NCI-H82 treated with DMSO at 0.1 percent for 48 hours (cell line): ENCODE measurements around the gene HDAC4.

Source experiments
- DNase-seq: peaks from one replicate; lab custom pipeline; 2025; ENCODE audit not compliant: unreplicated experiment; lab: John Stamatoyannopoulos, UW

Gene HDAC4

GRCh38 chr2:239259603-239260298, 141.1 kb downstream of the HDAC4 start:
- DNase-seq, result no peak

- DNase-seq, result no peak
These were observed 141.6 kb downstream of the HDAC4 start for GRCh38 chr2:239259173-239259572.

- no peak for DNase-seq
These were observed 142.6 kb downstream of the HDAC4 start for GRCh38 chr2:239258248-239258647.

GRCh38 chr2:239257511-239257937, 143.3 kb downstream of the HDAC4 start:
- DNase-seq, result no peak

GRCh38 chr2:239256350-239256743, 144.5 kb downstream of the HDAC4 start:
- no peak for DNase-seq

GRCh38 chr2:239255628-239256349, 145.0 kb downstream of the HDAC4 start:
- no peak for DNase-seq

GRCh38 chr2:239255218-239255617, 145.6 kb downstream of the HDAC4 start:
- DNase-seq, result no peak

- no peak for DNase-seq
These were observed 147.0 kb downstream of the HDAC4 start for GRCh38 chr2:239253701-239254436.

- no peak for DNase-seq
These were observed 147.6 kb downstream of the HDAC4 start for GRCh38 chr2:239253264-239253663.

- DNase-seq, result no peak
These were observed 148.0 kb downstream of the HDAC4 start for GRCh38 chr2:239252801-239253200.

- no peak for DNase-seq
These were observed 148.4 kb downstream of the HDAC4 start for GRCh38 chr2:239252393-239252792.

GRCh38 chr2:239251971-239252370, 148.8 kb downstream of the HDAC4 start:
- DNase-seq, result no peak

- no peak for DNase-seq
These were observed 150.4 kb downstream of the HDAC4 start for GRCh38 chr2:239250216-239251081.

- no peak for DNase-seq
These were observed 151.0 kb downstream of the HDAC4 start for GRCh38 chr2:239249776-239250175.

- no peak for DNase-seq
These were observed 151.8 kb downstream of the HDAC4 start for GRCh38 chr2:239249048-239249447.

GRCh38 chr2:239247401-239248245, 153.2 kb downstream of the HDAC4 start:
- no peak for DNase-seq

- DNase-seq, result no peak
These were observed 154.1 kb downstream of the HDAC4 start for GRCh38 chr2:239246723-239247122.

- DNase-seq, result no peak
These were observed 154.7 kb downstream of the HDAC4 start for GRCh38 chr2:239245872-239246721.

GRCh38 chr2:239245107-239245506, 155.7 kb downstream of the HDAC4 start:
- DNase-seq, result no peak
